Epidermal melanocyte (primary cell): ENCODE results near the gene SKIDA1.

Source experiments
- DNase-seq: peaks from one replicate; pipeline ENCODE4 v3.0.0; 2011; ENCODE audit warnings: low spot score; ENCODE audit not compliant: insufficient read length

SKIDA1 gene

GRCh38 chr10:21502348-21502740 lies 23.1 kb downstream of the SKIDA1 start:
- no peak for DNase-seq

DNA sequence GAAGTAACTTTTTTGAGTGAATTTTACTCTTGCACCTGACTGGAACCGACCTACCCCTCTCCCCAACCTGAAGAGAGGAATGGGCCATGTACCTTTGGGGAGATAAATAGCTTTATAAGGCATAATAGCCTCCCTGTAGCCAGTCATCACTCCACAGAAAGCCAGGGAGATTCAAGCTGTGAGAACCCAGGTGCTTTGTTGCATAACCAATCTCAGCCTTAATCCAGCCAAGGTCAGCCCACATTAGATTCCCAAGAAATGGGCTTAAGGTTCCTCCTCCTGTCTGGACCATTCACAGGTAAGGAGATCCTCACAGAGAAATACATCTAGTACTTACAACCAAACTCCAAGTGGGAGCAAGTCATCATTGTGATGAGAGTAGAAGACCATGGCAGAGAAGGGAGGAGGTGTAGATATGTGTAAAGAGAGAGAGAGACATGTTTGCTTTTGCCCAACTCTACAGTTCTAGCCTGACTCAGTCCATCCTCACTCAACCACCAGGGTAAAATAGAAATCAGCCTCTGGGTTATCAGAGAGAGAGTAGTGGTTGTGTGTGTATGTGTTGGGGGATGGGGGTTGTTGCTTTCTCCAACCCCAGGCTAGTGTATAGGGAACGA lies 23.6 kb downstream of the SKIDA1 start:
- DNase-seq: no peak

DNA sequence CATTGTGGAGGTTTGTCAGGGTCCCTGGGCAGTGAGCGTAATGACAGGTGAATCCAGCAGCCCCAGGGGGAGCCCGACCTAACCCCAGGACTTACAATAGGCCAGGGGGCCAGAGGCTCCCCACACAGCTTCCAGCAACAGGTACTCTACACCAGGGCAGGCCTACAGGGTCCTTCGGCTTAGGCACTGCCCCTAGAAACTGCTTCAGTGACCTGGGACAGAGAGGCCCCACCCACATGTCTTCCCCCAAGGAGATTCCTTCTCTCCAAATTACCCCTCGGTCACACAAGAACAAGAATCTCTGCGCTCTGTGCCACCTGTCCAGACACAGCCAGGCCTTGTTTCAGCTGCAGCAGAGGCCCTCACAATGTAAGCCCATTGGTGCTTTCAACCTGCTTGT lies 24.4 kb downstream of the SKIDA1 start:
- no peak for DNase-seq

GRCh38 chr10:21500578-21500910 lies 24.9 kb downstream of the SKIDA1 start:
- DNase-seq: no peak

GRCh38 chr10:21499701-21500577 lies 25.5 kb downstream of the SKIDA1 start:
- DNase-seq: no peak

DNA sequence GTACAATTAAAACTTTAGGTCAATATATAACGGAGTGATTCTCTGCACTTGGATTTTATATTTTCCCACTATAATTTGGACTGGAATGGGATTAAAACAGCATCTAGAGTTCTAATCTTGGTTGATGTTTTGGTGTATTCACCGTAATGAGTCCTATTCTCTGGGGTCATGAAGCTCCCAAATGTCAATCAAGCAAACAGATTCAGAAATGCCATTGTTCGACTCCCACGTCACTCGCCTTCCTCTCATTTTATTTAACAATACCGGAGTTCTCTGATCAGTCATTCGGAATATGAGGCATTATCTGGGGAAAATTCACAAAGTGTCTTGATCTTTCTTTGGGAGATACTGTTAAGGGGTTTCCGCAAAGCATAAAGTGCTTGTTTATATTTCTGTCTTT lies 26.5 kb downstream of the SKIDA1 start:
- no peak for DNase-seq

DNA sequence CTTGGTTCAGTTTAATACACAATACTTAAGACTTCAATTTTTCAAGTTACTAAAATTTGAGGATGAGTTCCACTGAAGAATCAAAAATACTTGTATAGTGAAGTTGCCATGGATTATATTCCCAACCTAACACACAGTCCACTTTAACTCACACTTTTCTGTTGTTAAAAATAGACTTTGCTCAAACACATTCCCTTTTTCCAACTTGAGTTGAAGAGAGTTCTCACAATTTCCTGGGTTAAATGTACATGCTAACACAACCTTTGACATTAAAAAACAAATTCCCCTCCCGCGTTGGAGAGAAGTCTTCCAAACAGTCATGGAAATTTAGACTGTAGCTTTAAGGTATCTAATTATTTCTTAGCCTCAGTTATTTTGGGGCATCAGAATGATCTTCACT lies 27.1 kb downstream of the SKIDA1 start:
- no peak for DNase-seq

- DNase-seq: peak; percentile 85
Observed at GRCh38 chr10:21497177-21497807, 28.2 kb downstream of the SKIDA1 start.

GRCh38 chr10:21496343-21497176 lies 28.9 kb downstream of the SKIDA1 start:
- no peak for DNase-seq

- DNase-seq: peak; percentile 90
Observed at GRCh38 chr10:21495752-21496342, 29.6 kb downstream of the SKIDA1 start.

- DNase-seq: peak; percentile 16
Observed at GRCh38 chr10:21495002-21495751, 30.3 kb downstream of the SKIDA1 start.

DNA sequence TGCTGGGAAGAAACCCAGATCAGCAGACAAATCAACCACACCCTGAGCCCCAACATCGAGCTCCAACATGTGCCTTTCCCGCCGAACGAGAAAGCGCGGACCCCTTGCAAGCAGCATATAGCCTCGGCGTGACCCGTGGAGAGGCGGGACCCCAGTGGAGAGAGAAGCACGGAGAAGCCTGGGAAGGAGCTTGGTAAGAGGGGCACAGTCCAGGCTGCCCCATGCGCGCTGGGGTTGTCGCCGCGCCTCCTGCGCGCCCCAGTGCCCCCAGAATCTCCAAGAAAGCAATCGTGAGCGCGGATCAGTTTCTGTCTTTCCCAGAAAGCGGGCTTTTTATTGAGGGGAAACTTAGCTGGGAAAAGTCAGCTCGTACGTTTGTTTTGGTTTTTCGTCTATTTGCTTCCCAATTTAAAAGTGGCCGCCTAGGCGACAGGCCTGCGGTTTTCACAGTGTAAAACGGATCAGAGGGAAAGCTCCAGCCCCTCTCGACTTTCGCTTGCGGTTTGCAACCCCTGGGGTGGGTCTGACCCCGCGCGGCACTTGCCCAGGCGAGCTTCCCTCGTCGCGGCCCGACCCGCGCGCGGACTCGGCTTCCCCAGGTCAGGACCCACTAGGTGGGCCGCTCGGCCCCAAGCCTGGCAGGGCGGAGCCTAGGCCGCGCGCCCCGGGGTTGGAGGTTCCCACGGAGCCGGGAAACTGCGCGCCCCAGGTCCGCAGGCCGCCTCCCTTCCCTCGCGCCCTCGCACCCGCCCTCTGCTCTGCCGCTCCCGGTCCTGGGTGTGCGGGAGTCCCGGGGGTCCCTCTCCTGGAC lies 31.1 kb downstream of the SKIDA1 start:
- no peak for DNase-seq

- no peak for DNase-seq
Observed at GRCh38 chr10:21493784-21494183, 31.7 kb downstream of the SKIDA1 start.

DNA sequence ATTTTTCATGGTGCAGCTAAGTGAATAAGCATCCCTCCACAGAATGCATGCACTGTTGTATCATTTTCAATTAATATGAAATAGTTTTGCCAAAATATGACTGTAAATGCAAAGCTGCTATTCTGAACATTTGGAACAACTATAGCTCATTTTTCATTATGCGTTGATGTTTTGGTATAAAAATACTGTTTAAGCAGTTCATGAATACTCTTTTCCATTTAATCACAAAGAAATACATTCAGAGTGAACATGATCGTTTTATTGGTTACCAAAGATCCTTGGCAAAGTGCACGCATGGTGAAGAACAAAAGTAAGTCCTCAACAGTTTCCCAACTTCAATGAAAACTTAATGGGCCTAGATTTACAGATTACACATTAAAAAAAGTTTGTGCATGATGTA lies 33.1 kb downstream of the SKIDA1 start:
- DNase-seq: no peak

DNA sequence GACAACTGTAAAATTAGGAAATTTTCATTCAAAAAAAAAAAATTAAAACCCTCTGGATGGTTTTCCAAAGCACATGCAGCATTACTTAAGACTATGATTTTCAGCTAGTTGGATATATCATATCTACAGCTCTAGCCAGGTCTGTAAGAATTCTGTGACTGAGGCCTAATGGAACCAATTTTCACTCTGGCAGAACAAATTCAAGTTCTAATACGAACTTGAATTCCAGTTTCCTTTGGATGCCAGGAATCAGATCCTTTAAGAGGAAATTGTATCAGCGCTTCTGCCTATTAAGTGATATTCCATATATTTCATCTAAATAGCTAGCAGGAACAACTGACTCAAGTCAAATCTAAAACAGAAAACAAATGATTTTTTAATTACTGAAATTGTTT lies 34.8 kb downstream of the SKIDA1 start:
- DNase-seq: no peak

GRCh38 chr10:21490028-21490710 lies 35.3 kb downstream of the SKIDA1 start:
- no peak for DNase-seq

- DNase-seq: no peak
Observed at GRCh38 chr10:21488957-21489446, 36.5 kb downstream of the SKIDA1 start.

DNA sequence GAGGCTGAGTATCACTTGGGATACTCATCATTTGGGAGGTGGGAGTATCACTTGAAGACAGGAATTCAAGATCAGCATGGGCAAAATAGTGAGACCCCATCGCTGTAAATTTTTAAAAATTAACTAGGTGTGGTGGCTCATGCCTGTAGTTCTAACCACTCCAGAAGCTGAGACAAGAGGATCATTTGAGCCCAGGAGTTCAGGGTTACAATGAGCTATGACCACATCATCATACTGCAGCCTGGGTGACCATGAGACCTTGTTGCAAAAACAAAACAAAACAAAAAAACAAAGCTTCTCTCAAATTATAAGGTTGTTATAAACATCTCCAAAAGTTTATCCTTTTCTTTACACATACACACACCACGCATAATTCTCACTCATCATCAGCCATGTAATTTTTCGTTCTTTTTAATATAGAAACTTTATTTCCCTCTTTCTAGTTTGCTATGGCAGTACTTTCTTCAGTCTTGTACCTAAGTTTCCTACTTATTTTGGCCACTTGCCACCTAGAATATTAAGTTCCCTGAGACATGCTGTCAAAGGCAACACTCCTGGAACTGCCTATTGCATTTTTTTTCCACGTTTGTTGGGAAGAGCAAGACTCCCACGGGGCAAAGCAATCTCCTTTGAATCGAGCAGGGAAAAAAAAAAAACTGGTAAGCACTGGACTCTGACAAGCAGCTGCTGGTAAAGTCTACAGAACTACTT lies 37.1 kb downstream of the SKIDA1 start:
- DNase-seq: no peak
